Measurements from ENCODE around the gene COX10. TPM values are rescaled to one million over a fixed set of nuclear protein-coding genes. Genes with fewer than 3 reads are reported as not detected.

COX10 gene
- total RNA-seq, 5 donors from 2014 or later (not counting 1 experiment from before 2014, with no cell fraction given) = 14.8 to 18.0 (median 16.3) TPM

GRCh38 chr17:14119546-14119945, 50.2 kb downstream of the COX10 start:
- no peak overlapping the region for H3K4me3 ChIP-seq (ENCODE audit: control insufficient read depth in 1 of 2, extremely low read depth in 1 of 2, low read length in 1 of 2)
- DNase-seq (peak in 1 of 35 experiments; percentile 12), ATAC-seq (replicated peaks in 1 of 4) (peak in 2 of 4 experiments; percentile 50 to 61)
- Mint-ChIP-seq H3K4me3 (no peak overlapping the region), H3K27ac (peak overlapping the region; percentile 4 to 54), H3K27me3 (no peaks in the 10 kb centered on the region), H3K9me3 (peaks cover 0 to 3% (median 2%) of the 10 kb centered on the region in 3 donors), H3K4me1 (peaks cover 77 to 83% (median 77%) of the 10 kb centered on the region in 3 donors), H3K36me3 (peaks cover 15% of the 10 kb centered on the region)
- H3K27ac ChIP-seq (ENCODE audit: low read length) = peak overlapping the region; percentile 40
- CTCF ChIA-PET = no interaction called here
- H3K9me3 ChIP-seq = no peaks in the 10 kb centered on the region
- WGBS (ENCODE audit: insufficient coverage) = 48% methylated on average over 3 of the region's 3 CpGs
- H3K4me1 ChIP-seq (ENCODE audit: control insufficient read depth in 1 of 2, extremely low read depth in 1 of 2, insufficient read depth in 2 of 2, low read length in 2 of 2) = peaks cover 10 to 17% of the 10 kb centered on the region in 2 experiments
- H3K27me3 ChIP-seq (replicated peaks in 1 of 2; ENCODE audit: control insufficient read depth in 2 of 2, extremely low read depth in 1 of 2, insufficient read depth in 2 of 2, low read length in 1 of 2) = no peaks in the 10 kb centered on the region
- H3K36me3 ChIP-seq (ENCODE audit: control insufficient read depth in 2 of 2, extremely low read depth in 1 of 2, insufficient read depth in 1 of 2, low read length in 1 of 2) = no peaks in the 10 kb centered on the region
- POLR2A ChIA-PET = interaction anchor here in 1 of 2 donors (0.5 kb wide), 1 partner anchor 584 kb away, joined by 3 read pairs; no protein-coding TSS in a partner anchor

DNA sequence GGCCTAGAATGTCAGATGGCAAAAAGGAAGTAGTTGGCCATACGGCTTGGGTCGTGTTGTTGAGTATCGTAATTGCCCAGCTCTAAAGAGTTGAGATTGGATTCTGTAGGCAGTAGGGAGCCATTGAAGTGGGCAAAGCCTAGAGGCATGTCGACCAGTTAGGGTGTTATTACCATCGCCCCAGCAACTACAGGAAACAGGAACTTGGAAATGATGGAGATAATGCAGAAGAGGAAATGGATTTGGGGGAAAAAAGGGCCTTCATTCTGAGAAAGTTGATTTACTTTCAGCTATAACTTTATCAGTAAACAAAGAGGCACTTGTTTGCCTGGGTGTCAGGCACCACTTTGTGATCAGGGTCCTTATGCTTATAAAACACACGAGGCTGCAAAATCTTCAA, 52.6 kb downstream of the COX10 start:
- H3K27me3 Mint-ChIP-seq = no peaks in the 10 kb centered on the region
- H3K27me3 ChIP-seq (replicated peaks in 1 of 2; ENCODE audit: control insufficient read depth in 2 of 2, extremely low read depth in 1 of 2, insufficient read depth in 2 of 2, low read length in 1 of 2) = no peaks in the 10 kb centered on the region
- ATAC-seq (replicated peaks in 1 of 4) = no peak
- peak overlapping the region in 1 of 2 donors; percentile 5 for H3K27ac Mint-ChIP-seq
- ChIA-PET POLR2A (no interaction called here), CTCF (no interaction called here)
- WGBS (ENCODE audit: insufficient coverage) = 96% methylated on average over 4 of the region's 6 CpGs
- H3K9me3 ChIP-seq = no peaks in the 10 kb centered on the region
- H3K36me3 ChIP-seq (ENCODE audit: control insufficient read depth in 2 of 2, extremely low read depth in 1 of 2, insufficient read depth in 1 of 2, low read length in 1 of 2) = no peaks in the 10 kb centered on the region
- peaks cover 10 to 17% of the 10 kb centered on the region in 2 experiments for H3K4me1 ChIP-seq (ENCODE audit: control insufficient read depth in 1 of 2, extremely low read depth in 1 of 2, insufficient read depth in 2 of 2, low read length in 2 of 2)
- no peak for DNase-seq
- peaks cover 4% of the 10 kb centered on the region for H3K36me3 Mint-ChIP-seq
- no peaks in the 10 kb centered on the region for H3K9me3 Mint-ChIP-seq
- no peak overlapping the region for H3K4me3 ChIP-seq (ENCODE audit: control insufficient read depth in 1 of 2, extremely low read depth in 1 of 2, low read length in 1 of 2)
- H3K27ac ChIP-seq (ENCODE audit: low read length) = no peak overlapping the region
- no peak overlapping the region for H3K4me3 Mint-ChIP-seq
- H3K4me1 Mint-ChIP-seq = peaks cover 64 to 77% (median 70%) of the 10 kb centered on the region in 3 donors

DNA sequence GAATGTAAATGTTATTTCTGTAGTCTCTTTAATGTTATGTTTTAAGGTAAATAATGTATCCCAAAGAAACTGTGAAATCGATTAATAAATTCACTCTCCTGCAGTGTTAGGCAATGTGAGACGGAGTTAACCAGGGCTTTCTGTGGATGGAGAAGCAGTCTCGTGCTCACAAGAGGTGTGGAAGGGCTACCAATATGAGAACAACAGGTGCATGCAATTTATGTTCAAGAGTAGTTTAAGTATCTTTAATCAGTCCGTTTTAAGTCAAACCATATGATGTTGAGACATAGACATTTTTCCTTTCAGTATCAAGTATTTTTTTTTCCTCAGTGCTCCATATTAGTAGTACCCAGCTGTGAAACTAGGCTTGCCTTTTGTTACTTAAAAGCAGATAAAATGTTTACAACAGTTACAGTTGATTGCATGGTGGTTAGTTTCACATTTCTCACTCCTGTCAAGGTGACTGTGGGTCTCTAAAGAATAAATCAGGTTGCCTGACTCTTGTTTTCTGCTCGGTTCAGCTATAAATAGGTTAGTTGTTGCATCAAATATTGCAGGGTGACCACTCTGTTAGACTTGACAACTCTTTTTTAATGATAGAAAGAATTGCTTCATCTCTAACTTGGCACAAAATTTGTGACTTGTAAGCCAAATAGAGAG, 54.4 kb downstream of the COX10 start:
- no CpG with 5 or more reads among the region's 5 CpGs for WGBS (ENCODE audit: insufficient coverage)
- Mint-ChIP-seq H3K36me3 (peaks cover 4% of the 10 kb centered on the region), H3K27ac (no peak overlapping the region), H3K9me3 (no peaks in the 10 kb centered on the region), H3K4me1 (peaks cover 53 to 64% (median 62%) of the 10 kb centered on the region in 3 donors), H3K27me3 (no peaks in the 10 kb centered on the region), H3K4me3 (no peak overlapping the region)
- DNase-seq (no peak), ATAC-seq (replicated peaks in 1 of 4) (no peak)
- Histone ChIP-seq H3K36me3 (ENCODE audit: control insufficient read depth in 2 of 2, extremely low read depth in 1 of 2, insufficient read depth in 1 of 2, low read length in 1 of 2) (no peaks in the 10 kb centered on the region), H3K9me3 (no peaks in the 10 kb centered on the region), H3K27ac (ENCODE audit: low read length) (no peak overlapping the region), H3K27me3 (replicated peaks in 1 of 2; ENCODE audit: control insufficient read depth in 2 of 2, extremely low read depth in 1 of 2, insufficient read depth in 2 of 2, low read length in 1 of 2) (no peaks in the 10 kb centered on the region), H3K4me3 (ENCODE audit: control insufficient read depth in 1 of 2, extremely low read depth in 1 of 2, low read length in 1 of 2) (no peak overlapping the region), H3K4me1 (ENCODE audit: control insufficient read depth in 1 of 2, extremely low read depth in 1 of 2, insufficient read depth in 2 of 2, low read length in 2 of 2) (peaks cover 5 to 17% of the 10 kb centered on the region in 2 experiments)
- CTCF ChIA-PET = no interaction called here
- POLR2A ChIA-PET = interaction anchor here in 1 of 2 donors (0.5 kb wide), 1 partner anchor 64 kb away, joined by 3 read pairs; no protein-coding TSS in a partner anchor

GRCh38 chr17:14124854-14125253, 55.5 kb downstream of the COX10 start:
- no CpG with 5 or more reads among the region's 4 CpGs for WGBS (ENCODE audit: insufficient coverage)
- Mint-ChIP-seq H3K4me1 (peaks cover 42 to 57% (median 56%) of the 10 kb centered on the region in 3 donors), H3K27me3 (no peaks in the 10 kb centered on the region), H3K36me3 (peaks cover 4% of the 10 kb centered on the region), H3K4me3 (no peak overlapping the region), H3K27ac (no peak overlapping the region), H3K9me3 (no peaks in the 10 kb centered on the region)
- ATAC-seq (replicated peaks in 1 of 4) (no peak), DNase-seq (no peak)
- H3K27me3 ChIP-seq (replicated peaks in 1 of 2; ENCODE audit: control insufficient read depth in 2 of 2, extremely low read depth in 1 of 2, insufficient read depth in 2 of 2, low read length in 1 of 2) = no peaks in the 10 kb centered on the region
- no peaks in the 10 kb centered on the region for H3K9me3 ChIP-seq
- no peaks in the 10 kb centered on the region for H3K36me3 ChIP-seq (ENCODE audit: control insufficient read depth in 2 of 2, extremely low read depth in 1 of 2, insufficient read depth in 1 of 2, low read length in 1 of 2)
- POLR2A ChIA-PET = no interaction called here
- CTCF ChIA-PET = no interaction called here
- H3K4me3 ChIP-seq (ENCODE audit: control insufficient read depth in 1 of 2, extremely low read depth in 1 of 2, low read length in 1 of 2) = no peak overlapping the region
- H3K27ac ChIP-seq (ENCODE audit: low read length) = no peak overlapping the region
- H3K4me1 ChIP-seq (ENCODE audit: control insufficient read depth in 1 of 2, extremely low read depth in 1 of 2, insufficient read depth in 2 of 2, low read length in 2 of 2) = peaks cover 3 to 12% of the 10 kb centered on the region in 2 experiments

- Mint-ChIP-seq H3K27ac (no peak overlapping the region), H3K9me3 (no peaks in the 10 kb centered on the region), H3K27me3 (no peaks in the 10 kb centered on the region), H3K36me3 (peaks cover 6% of the 10 kb centered on the region), H3K4me1 (peaks cover 36 to 51% (median 51%) of the 10 kb centered on the region in 3 donors), H3K4me3 (no peak overlapping the region)
- Histone ChIP-seq H3K36me3 (ENCODE audit: control insufficient read depth in 2 of 2, extremely low read depth in 1 of 2, insufficient read depth in 1 of 2, low read length in 1 of 2) (no peaks in the 10 kb centered on the region), H3K4me3 (ENCODE audit: control insufficient read depth in 1 of 2, extremely low read depth in 1 of 2, low read length in 1 of 2) (no peak overlapping the region), H3K27ac (ENCODE audit: low read length) (no peak overlapping the region), H3K9me3 (no peaks in the 10 kb centered on the region), H3K4me1 (ENCODE audit: control insufficient read depth in 1 of 2, extremely low read depth in 1 of 2, insufficient read depth in 2 of 2, low read length in 2 of 2) (peaks cover 3 to 10% of the 10 kb centered on the region in 2 experiments), H3K27me3 (replicated peaks in 1 of 2; ENCODE audit: control insufficient read depth in 2 of 2, extremely low read depth in 1 of 2, insufficient read depth in 2 of 2, low read length in 1 of 2) (no peaks in the 10 kb centered on the region)
- no peak for ATAC-seq (replicated peaks in 1 of 4)
- DNase-seq = no peak
- CTCF ChIA-PET = interaction anchor here (0.5 to 1.1 kb wide), 2 partner anchors 12 to 78 kb away, joined by 3 read pairs; no protein-coding TSS in a partner anchor
- POLR2A ChIA-PET = no interaction called here
- no CpG with 5 or more reads among the region's 6 CpGs for WGBS (ENCODE audit: insufficient coverage)
Observed at GRCh38 chr17:14125518-14126137, 56.3 kb downstream of the COX10 start.

- H3K4me3 Mint-ChIP-seq = no peak overlapping the region
- H3K9me3 Mint-ChIP-seq = no peaks in the 10 kb centered on the region
Observed at GRCh38 chr17:14133104-14133503, 63.8 kb downstream of the COX10 start.

More at GRCh38 chr17:14133104-14133503, 63.8 kb downstream of the COX10 start:
- Mint-ChIP-seq H3K27ac (no peak overlapping the region), H3K4me1 (peaks cover 15 to 24% (median 20%) of the 10 kb centered on the region in 3 donors), H3K36me3 (peaks cover 4% of the 10 kb centered on the region), H3K27me3 (no peaks in the 10 kb centered on the region)
- no peak overlapping the region for H3K4me3 ChIP-seq (ENCODE audit: control insufficient read depth in 1 of 2, extremely low read depth in 1 of 2, low read length in 1 of 2)
- no peaks in the 10 kb centered on the region for H3K36me3 ChIP-seq (ENCODE audit: control insufficient read depth in 2 of 2, extremely low read depth in 1 of 2, insufficient read depth in 1 of 2, low read length in 1 of 2)
- no peak for DNase-seq
- H3K9me3 ChIP-seq = no peaks in the 10 kb centered on the region
- no peaks in the 10 kb centered on the region for H3K27me3 ChIP-seq (replicated peaks in 1 of 2; ENCODE audit: control insufficient read depth in 2 of 2, extremely low read depth in 1 of 2, insufficient read depth in 2 of 2, low read length in 1 of 2)
- no peak for ATAC-seq (replicated peaks in 1 of 4)
- no peaks in the 10 kb centered on the region for H3K4me1 ChIP-seq (ENCODE audit: control insufficient read depth in 1 of 2, extremely low read depth in 1 of 2, insufficient read depth in 2 of 2, low read length in 2 of 2)
- CTCF ChIA-PET = no interaction called here
- POLR2A ChIA-PET = interaction anchor here in 1 of 2 donors (0.6 kb wide), 1 partner anchor 209 kb away, joined by 3 read pairs; no protein-coding TSS in a partner anchor
- H3K27ac ChIP-seq (ENCODE audit: low read length) = no peak overlapping the region

All from T-cell (primary cell).